ENCODE data around the gene PLEKHG3.

The PLEKHG3 gene

DNA sequence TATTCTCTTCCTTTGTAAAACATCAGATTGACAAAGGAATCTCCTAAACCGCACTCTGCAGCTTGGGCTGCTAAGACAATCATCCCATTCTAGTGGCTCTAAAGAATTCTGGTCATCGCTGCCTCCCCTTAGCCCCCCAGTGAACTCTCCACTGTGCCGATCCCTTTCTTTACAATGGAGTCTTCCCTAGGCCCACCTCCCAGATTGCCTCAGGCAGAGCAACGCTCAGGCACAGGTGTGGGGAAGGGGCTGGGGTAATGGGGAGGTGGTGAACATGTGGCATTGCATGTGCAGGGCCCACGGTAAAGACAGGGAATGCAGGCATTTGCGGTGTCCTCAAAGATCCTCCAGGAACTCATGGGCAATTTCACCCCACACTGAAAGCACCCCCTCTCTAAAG, 86.3 kb downstream of the PLEKHG3 start:
- DNase-seq, result no peak

DNA sequence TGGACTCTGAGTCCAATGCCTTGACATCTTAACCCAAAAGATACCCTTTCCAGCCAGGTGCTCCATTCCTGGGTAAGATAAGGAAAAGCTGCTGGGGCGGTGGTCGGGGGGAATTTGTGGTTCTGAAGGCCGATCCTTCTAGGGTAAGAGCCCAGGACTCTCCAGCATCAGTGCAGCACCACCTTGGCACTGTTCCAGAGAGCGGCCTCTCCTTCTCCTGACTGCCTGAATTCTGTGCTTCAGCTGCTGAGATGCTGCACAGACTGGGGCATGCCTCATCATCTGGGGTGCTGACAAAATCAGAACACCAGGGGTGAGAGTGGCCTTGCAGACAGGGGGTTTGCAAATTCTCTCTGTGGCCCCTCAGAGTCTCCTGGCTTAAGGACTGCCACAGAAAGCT, 88.0 kb downstream of the PLEKHG3 start:
- DNase-seq, result no peak

DNA sequence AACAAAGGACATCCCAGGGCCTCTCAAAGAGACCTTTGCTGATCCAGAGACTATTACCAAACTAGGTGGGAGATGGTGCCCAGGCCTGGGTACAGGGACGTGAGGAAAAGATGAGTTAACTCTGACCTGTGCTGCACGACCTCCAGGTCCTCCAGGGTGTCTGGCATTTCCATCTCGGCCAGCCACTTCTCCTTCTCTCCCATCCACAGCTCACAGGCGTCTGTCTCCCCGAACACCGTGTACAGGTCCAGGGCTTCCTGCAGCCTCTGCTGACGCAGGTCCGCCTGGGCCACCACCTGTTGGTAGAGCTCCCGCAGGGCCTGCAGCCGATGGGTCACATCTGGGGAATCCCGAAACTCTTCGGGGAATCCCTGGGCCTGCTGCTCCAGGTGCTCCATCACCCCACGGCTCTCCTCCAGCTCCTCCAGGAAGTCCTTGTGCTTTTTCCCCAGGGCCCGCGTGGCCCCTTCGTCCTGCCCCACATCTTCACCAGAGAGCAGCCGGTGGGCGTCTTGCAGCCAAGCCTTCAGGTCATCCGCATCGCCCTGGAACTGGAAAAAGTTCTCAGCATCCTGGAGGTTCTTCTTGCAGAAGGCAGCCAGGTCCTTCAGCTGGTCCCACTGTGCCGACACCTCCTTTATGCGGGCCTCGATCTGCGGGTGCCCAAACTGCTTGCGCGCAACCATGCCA, 88.8 kb downstream of the PLEKHG3 start:
- DNase-seq, result no peak

- no peak for DNase-seq
Observed at GRCh38 chr14:64795211-64795610, 91.0 kb downstream of the PLEKHG3 start.

DNA sequence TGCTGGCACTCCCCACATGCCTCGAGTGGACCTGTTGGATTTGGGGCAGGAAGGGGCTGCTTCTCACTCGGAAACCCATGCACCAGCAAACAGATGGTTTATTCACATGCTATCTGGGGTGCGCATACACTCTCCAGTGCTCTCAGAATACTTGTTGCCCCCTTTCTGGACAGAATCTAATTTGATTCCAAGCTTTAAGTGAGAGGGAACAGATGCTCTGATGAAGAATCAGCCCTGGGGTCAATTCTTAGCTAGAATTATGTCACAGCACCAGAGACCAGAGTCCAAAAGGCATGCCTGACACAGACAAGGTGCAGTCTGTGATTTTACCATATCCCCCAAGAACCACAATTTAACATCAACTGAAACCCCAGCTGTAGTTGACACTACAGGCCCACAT, 91.7 kb downstream of the PLEKHG3 start:
- DNase-seq, result no peak

GRCh38 chr14:64796369-64796768, 92.1 kb downstream of the PLEKHG3 start:
- no peak for DNase-seq

DNA sequence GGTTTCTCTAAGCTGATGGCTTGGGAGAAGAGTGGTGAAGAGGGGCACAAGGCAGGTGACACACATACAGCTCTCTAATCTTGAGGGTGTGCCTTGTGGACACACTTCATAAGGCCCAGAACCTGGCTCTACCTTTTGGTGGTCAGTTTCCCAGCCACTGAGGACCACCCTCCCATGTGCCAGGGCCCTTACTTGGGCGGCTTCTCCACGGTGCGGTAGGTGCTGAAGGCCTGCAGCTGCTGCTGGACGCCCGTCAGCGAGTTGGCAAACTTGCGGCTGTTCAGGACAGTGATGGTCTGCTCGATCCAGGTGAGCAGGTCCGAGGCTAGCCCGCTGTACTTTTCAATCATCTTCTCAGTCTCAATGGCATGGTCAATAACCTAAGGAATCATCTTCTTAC, 95.3 kb downstream of the PLEKHG3 start:
- no peak for DNase-seq

All from activated T-cell treated with anti-CD3 and anti-CD28 coated beads, Interleukin-2, amount 50 U/mL, for 1 hour (primary cell).